Stimulated activated CD4-positive, alpha-beta T cell treated with anti-CD3 and anti-CD28 coated beads, Interleukin-4, amount 100 ng/mL, for 48 hours (primary cell): ENCODE data around the gene PAGE2B.
A peak's percentile ranks its signal among the peaks of the same experiment; 100 is the strongest.
"Not testable (repeated sequence)": the region's sequence is repeated elsewhere in the genome, so short reads cannot be mapped to it uniquely, and the experiment has no call there.

ENCODE experiments used
- DNase-seq, 2 donors: peaks; one replicate each; pipeline ENCODE4 v3.0.0-alpha.2; 2020; ENCODE audit warnings: low read depth in 2 of 2

PAGE2B gene

GRCh38 chrX:55074851-55075467 lies at the start of gene PAGE2B:
Gene PAGE2B (plus strand): TSS chrX:55075030. CDS start chrX:55076042, 1,012 bp downstream.
- no peak for DNase-seq

GRCh38 chrX:55026143-55026542 lies 48.7 kb upstream of the PAGE2B start:
- DNase-seq, result no peak

- DNase-seq, result no peak
Observed at GRCh38 chrX:55026840-55027239, 48.0 kb upstream of the PAGE2B start.

- no peak for DNase-seq
Observed at GRCh38 chrX:55028040-55028439, 46.8 kb upstream of the PAGE2B start.

- DNase-seq, result no peak
Observed at GRCh38 chrX:55028611-55029010, 46.2 kb upstream of the PAGE2B start.

GRCh38 chrX:55029291-55029690 lies 45.5 kb upstream of the PAGE2B start:
- DNase-seq, result no peak

GRCh38 chrX:55030271-55031205 lies 44.3 kb upstream of the PAGE2B start, which contains the start of gene ALAS2:
Gene ALAS2 (minus strand): TSS chrX:55030977. CDS start chrX:55026000, 4,977 bp downstream.
- no peak for DNase-seq

GRCh38 chrX:55033429-55033828 lies 41.4 kb upstream of the PAGE2B start:
- DNase-seq, result no peak

GRCh38 chrX:55039471-55039870 lies 35.4 kb upstream of the PAGE2B start:
- no peak for DNase-seq

- DNase-seq, result no peak
Observed at GRCh38 chrX:55041514-55041913, 33.3 kb upstream of the PAGE2B start.

GRCh38 chrX:55050599-55050998 lies 24.2 kb upstream of the PAGE2B start:
- not testable (repeated sequence) for DNase-seq

GRCh38 chrX:55056820-55057674 lies 17.8 kb upstream of the PAGE2B start:
- no peak for DNase-seq

- peak in 1 of 2 donors; percentile 4 for DNase-seq
Observed at GRCh38 chrX:55057675-55058249, 17.1 kb upstream of the PAGE2B start.

GRCh38 chrX:55067180-55067579 lies 7.7 kb upstream of the PAGE2B start:
- DNase-seq, result not testable (repeated sequence)

GRCh38 chrX:55072286-55072685 lies 2.5 kb upstream of the PAGE2B start:
- no peak for DNase-seq

GRCh38 chrX:55088795-55089489 lies 14.1 kb downstream of the PAGE2B start, which contains the start of gene PAGE2:
Gene PAGE2 (plus strand): TSS chrX:55089018. CDS start chrX:55090021, 1,003 bp downstream.
- no peak for DNase-seq

- no peak for DNase-seq
Observed at GRCh38 chrX:55098691-55099090, 23.9 kb downstream of the PAGE2B start.

- no peak for DNase-seq
Observed at GRCh38 chrX:55099162-55099561, 24.3 kb downstream of the PAGE2B start.

GRCh38 chrX:55102754-55103153 lies 27.9 kb downstream of the PAGE2B start:
- no peak for DNase-seq

GRCh38 chrX:55107262-55107661 lies 32.4 kb downstream of the PAGE2B start:
- no peak for DNase-seq

- no peak for DNase-seq
Observed at GRCh38 chrX:55107911-55108310, 33.1 kb downstream of the PAGE2B start.
